ENCODE data around the gene HCCS. TPM values are rescaled to one million over a fixed set of nuclear protein-coding genes. Genes with fewer than 3 reads are reported as not detected.

Gene HCCS
- total and polyA plus RNA-seq, 2 experiments from 2014 or later, result 18.6 to 27.7 TPM

GRCh38 chrX:11080741-11081305 is 30.3 kb upstream of the HCCS start:
- DNase-seq (ENCODE audit: low spot score), result no peak
- H3K4me3 ChIP-seq, result no peak overlapping the region
- Mint-ChIP-seq H3K4me1 (peaks cover 9% of the 10 kb centered on the region; the same call in 2 of the 3 replicates), H3K4me3 (no peak overlapping the region), H3K9me3 (no peaks in the 10 kb centered on the region), H3K27me3 (ENCODE audit: insufficient read depth, low read depth, poor library complexity) (no peaks in the 10 kb centered on the region), H3K27ac (no peak overlapping the region), H3K36me3 (ENCODE audit: low read depth) (no peaks in the 10 kb centered on the region; the same call in 2 of the 3 replicates)
- H3K27ac ChIP-seq (ENCODE audit: low read depth), result no peak overlapping the region
- H3K36me3 ChIP-seq (ENCODE audit: insufficient read depth), result no peaks in the 10 kb centered on the region
- H3K4me2 ChIP-seq, result no peak overlapping the region
- no peaks in the 10 kb centered on the region for H3K9me2 ChIP-seq (ENCODE audit: insufficient read depth)
- TF ChIP-seq JUNB (IDR thresholded peaks at IDR 0.05; ENCODE audit: unreplicated experiment) (no peak), REST (IDR thresholded peaks at IDR 0.05; ENCODE audit: unreplicated experiment) (no peak), CTCF (conservative IDR thresholded peaks at IDR 0.05; ENCODE audit: low read depth in 2 of 2) (no peak), POLR2AphosphoS5 (IDR thresholded peaks at IDR 0.05; ENCODE audit: low read depth) (no peak), EZH2phosphoT487 (IDR thresholded peaks at IDR 0.05; ENCODE audit: unreplicated experiment) (no peak), EZH2 (IDR thresholded peaks at IDR 0.05; ENCODE audit: low read depth, unreplicated experiment) (no peak), NANOG (IDR thresholded peaks at IDR 0.05; ENCODE audit: borderline replicate concordance) (no peak), CREB1 (CRISPR knock-in tag; IDR thresholded peaks at IDR 0.05; ENCODE audit: low read depth) (no peak), ZNF462 (CRISPR knock-in tag; IDR thresholded peaks at IDR 0.05) (no peak), ZNF331 (CRISPR knock-in tag; IDR thresholded peaks at IDR 0.05; ENCODE audit: low read depth) (no peak), STAT1 (IDR thresholded peaks at IDR 0.05; ENCODE audit: unreplicated experiment) (no peak), ZNF114 (CRISPR knock-in tag; IDR thresholded peaks at IDR 0.05) (no peak)
- TF ChIP-seq, protein P1, sequence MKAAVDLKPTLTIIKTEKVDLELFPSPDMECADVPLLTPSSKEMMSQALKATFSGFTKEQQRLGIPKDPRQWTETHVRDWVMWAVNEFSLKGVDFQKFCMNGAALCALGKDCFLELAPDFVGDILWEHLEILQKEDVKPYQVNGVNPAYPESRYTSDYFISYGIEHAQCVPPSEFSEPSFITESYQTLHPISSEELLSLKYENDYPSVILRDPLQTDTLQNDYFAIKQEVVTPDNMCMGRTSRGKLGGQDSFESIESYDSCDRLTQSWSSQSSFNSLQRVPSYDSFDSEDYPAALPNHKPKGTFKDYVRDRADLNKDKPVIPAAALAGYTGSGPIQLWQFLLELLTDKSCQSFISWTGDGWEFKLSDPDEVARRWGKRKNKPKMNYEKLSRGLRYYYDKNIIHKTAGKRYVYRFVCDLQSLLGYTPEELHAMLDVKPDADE (IDR thresholded peaks at IDR 0.05), result no peak
- H4K20me1 ChIP-seq (replicated peaks; ENCODE audit: insufficient read depth), result no peaks in the 10 kb centered on the region
- no peak for ATAC-seq
- no peaks in the 10 kb centered on the region for H3F3A ChIP-seq (replicated peaks; ENCODE audit: low read depth)
- H3K4me1 ChIP-seq (ENCODE audit: insufficient read depth), result no peaks in the 10 kb centered on the region
- no peaks in the 10 kb centered on the region for H3K27me3 ChIP-seq (ENCODE audit: insufficient read depth)
- H2AFZ ChIP-seq, result no peak overlapping the region
- no peaks in the 10 kb centered on the region for H3K79me2 ChIP-seq (replicated peaks; ENCODE audit: insufficient read depth)

Data from GM23338 (cell line).